Mononuclear cell (primary cell): ENCODE results near the gene LBX1. TPM values are rescaled to one million over a fixed set of nuclear protein-coding genes. Genes with fewer than 3 reads are reported as not detected.

Experiments
- H3K27me3 ChIP-seq: 2 replicates; pipeline ENCODE4 v1.6.0; 2011; ENCODE audit warnings: low read length, control low read depth; ENCODE audit not compliant: insufficient read depth
- H3K4me1 ChIP-seq: 2 replicates; pipeline ENCODE4 v1.5.1; 2011; ENCODE audit warnings: mild to moderate bottlenecking, low read length, control low read depth; ENCODE audit not compliant: insufficient read depth
- H3K4me3 ChIP-seq: 2 replicates; pipeline ENCODE4 v1.5.1; 2011; ENCODE audit warnings: mild to moderate bottlenecking, low read length, moderate library complexity
- H3K9me3 ChIP-seq: 2 replicates; pipeline ENCODE4 v1.5.1; 2011; ENCODE audit warnings: low read depth, mild to moderate bottlenecking, control low read depth, low read length
- total RNA-seq: library from RNA; depleted of rRNA; stranded (reverse); fragments of >200 nt; gene quantifications from one replicate; pipeline ENCODE4 v1.2.3, GENCODE V29; 2012

LBX1 gene
- total RNA-seq, 1 donor: not detected

DNA sequence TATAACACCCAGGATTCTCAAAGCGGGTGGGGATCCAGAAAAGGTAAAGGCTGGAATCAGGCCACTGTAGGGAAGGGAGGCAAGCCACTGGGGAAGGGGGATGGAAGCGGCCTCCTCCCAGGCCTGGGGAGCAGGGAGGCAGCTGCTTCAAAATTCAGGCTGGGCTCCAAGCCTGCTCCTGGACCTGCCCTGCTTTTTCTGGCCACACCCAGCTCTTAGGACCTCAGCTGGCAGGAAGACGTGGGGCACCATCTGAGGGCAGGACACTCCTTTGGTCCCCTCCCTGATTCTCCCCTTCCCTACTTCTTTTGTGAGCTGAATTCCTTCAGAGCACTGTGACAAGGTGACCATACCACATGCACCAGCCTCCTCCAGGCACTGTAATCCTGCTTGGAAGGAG is 4.6 kb upstream of the LBX1 start:
- no peaks in the 10 kb centered on the region for H3K9me3 ChIP-seq

DNA sequence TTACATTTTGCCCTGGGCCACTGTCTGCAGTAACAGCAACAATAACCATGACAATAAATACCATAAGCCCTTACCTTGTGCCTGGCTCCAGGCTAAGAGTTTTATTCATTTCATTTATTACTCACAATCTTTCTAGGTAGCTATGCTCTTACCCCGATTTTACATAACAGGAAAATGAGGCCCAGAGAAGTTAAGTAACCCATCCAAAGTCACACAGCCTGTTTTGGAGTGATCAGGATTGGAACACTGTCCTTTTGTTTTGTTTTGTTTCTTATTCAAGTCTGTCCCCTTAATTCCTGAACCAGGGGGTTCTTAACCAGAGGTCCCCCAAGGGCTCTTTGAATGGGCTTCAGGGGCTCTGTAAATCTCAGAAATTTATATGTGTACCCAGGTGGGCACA is 4.2 kb upstream of the LBX1 start:
- Histone ChIP-seq H3K9me3 (no peaks in the 10 kb centered on the region), H3K27me3 (peaks cover 94% of the 10 kb centered on the region), H3K4me3 (no peak overlapping the region), H3K4me1 (peaks cover 17% of the 10 kb centered on the region)

More for the DNA sequence above, 4.6 kb upstream of the LBX1 start:
- Histone ChIP-seq H3K27me3 (peaks cover 97% of the 10 kb centered on the region), H3K4me3 (no peak overlapping the region), H3K4me1 (peaks cover 16% of the 10 kb centered on the region)

DNA sequence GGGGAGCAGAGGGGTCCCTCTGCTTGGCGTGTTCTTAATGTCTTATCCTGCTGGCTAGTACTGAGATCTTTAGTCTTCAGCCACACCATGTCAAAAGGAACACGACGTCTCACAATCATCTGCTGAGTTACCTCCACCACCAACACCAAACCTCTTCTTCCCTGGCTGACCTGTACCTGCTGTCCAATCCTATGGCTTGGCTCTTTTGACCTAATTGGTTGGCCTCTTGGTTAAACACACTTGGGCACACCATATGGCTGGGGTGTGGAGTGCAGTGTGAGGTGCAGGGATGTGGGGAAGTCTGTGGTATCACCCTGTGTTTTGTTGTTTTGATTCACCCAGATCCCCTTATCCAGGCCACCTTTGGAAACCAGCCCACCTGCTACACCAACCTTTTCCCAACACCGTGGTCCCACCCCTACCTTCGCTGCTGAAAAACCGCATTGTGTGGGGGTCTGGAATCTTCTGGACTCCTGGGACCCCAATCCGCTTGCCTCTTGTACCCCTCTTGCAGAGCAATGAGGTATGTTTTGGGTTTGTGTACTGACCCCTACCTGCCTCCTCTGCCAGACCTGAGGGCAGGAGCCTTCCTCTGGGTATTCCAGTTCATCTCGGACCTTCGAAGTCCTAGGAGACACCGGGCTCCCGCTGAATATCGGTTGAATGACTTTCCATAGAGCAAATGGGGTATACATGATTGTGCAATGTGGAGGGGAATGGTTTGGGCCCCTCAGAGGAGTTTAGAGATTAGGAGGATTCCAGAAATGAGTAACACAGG is 2.8 kb upstream of the LBX1 start:
- H3K4me3 ChIP-seq: no peak overlapping the region
- peaks cover 20% of the 10 kb centered on the region for H3K4me1 ChIP-seq
- peaks cover 94% of the 10 kb centered on the region for H3K27me3 ChIP-seq
- H3K9me3 ChIP-seq: no peaks in the 10 kb centered on the region

DNA sequence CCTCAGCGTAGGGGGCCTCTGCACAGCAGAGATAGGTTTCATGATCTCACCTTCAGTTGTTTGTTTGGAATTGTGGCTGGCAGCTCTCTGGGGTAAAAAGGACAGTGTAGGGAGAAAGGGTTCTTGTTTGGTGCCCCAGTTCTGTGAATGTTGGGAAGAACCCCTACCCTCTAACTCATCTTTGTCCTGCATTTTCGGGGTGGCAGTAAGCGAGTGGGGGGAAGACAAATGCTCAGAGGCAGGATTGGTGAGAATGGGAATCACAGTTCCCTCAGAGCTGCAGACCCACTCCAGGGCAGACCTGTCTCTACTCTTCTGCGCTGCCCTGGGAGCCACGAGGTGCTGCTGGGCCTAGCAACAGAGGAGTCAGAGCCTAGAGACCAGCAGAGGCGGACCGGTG is 1.8 kb upstream of the LBX1 start:
- H3K9me3 ChIP-seq: no peaks in the 10 kb centered on the region
- H3K4me1 ChIP-seq: peaks cover 28% of the 10 kb centered on the region
- H3K27me3 ChIP-seq: peaks cover 94% of the 10 kb centered on the region
- H3K4me3 ChIP-seq: no peak overlapping the region

DNA sequence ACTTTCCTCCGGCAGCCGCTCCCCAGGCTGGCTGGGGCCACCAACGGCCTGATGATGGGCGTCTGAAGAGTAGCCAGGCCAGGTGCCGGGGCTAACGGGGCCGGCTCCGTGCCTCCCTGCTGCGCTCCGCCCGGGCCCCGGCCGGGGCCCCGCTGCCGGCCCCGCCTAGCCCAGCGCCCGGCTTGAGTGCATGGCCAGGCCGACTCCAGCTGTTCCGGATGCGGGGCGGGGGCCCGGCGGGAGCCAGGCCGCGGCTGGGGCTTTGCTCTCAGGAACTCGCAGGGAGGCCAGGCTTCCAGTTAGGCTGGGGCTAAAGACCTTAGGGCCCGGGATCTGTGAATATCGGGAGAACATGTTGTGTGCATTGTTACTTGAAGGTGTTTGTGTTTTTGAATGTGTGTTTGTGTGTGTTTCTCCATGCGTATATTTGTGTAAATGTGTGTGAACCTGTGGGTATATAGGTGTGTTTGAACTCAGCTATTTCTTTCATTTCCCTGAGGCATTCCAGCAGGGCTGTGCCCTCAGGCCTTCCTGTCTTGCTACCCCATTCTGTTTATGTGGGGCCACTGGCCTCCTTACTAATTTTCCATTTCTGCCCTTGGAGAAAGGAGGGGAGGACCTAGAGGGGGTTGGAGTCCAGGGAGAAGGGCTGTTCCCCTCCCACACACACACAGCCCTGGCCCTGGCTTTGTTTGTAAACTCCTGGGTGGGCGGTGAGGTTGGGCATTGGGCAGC is 1.1 kb upstream of the LBX1 start:
- no peak overlapping the region for H3K4me3 ChIP-seq
- H3K27me3 ChIP-seq: peaks cover 94% of the 10 kb centered on the region
- H3K4me1 ChIP-seq: peaks cover 35% of the 10 kb centered on the region
- no peaks in the 10 kb centered on the region for H3K9me3 ChIP-seq

DNA sequence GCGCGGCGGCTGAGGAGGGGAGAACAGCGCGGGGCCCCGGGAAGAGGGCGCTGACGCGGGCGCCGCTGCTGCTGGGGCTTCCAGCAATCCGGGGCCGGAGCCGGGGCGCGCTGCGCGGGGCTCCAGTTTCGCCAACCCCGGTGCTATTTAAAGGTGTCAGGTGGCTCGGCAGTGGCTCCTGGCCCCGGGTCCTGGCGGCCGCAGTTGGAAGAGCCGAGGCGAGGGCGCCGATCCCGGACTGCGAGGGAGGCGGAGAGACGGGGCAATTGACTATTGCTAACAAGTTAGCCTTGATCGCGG is 347 bp downstream of the LBX1 start:
- no peaks in the 10 kb centered on the region for H3K9me3 ChIP-seq
- H3K27me3 ChIP-seq: peaks cover 88% of the 10 kb centered on the region
- H3K4me1 ChIP-seq: peaks cover 43% of the 10 kb centered on the region
- H3K4me3 ChIP-seq: no peak overlapping the region

DNA sequence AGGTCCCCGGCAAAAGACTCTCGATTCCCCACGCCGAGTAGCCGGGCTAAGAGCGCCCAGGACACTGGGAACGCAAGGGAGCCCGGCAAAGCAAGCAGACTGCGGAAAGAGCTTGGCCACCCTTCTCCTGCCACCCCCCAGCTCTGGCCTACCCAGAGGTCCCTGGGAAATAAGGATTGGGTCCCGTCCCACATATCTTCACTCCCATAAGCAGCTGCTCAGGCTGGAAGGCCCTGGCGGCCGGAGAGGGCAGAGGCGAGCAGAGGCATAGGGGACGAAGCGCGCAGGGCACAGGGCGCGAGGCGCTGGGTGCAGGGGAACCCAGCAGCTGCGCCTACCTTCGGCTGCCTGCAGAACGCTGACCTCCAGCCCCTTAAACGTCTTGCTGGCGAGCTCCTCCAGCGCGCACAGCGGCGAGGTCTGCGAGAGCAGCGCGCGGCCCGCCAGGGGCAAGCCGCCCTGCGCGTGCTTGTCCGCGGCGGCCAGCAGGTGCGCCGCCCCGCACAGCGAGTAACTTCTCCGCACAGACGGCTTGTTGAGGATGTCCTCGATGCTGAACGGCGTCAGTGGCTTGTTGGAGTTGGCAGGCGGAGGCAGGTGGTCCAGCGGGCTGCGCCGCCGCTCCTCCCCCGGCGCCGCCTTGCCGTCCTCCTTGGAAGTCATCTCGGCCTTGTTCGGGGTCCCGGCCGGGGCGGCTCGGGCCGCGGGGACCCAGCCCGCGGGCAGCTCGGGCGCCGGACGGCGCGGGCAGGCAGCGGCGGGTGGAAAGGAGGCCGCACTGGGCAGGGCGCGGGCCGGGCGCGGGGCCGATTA is 904 bp downstream of the LBX1 start:
- peaks cover 88% of the 10 kb centered on the region for H3K27me3 ChIP-seq
- H3K9me3 ChIP-seq: no peaks in the 10 kb centered on the region
- H3K4me3 ChIP-seq: no peak overlapping the region
- H3K4me1 ChIP-seq: peaks cover 48% of the 10 kb centered on the region

DNA sequence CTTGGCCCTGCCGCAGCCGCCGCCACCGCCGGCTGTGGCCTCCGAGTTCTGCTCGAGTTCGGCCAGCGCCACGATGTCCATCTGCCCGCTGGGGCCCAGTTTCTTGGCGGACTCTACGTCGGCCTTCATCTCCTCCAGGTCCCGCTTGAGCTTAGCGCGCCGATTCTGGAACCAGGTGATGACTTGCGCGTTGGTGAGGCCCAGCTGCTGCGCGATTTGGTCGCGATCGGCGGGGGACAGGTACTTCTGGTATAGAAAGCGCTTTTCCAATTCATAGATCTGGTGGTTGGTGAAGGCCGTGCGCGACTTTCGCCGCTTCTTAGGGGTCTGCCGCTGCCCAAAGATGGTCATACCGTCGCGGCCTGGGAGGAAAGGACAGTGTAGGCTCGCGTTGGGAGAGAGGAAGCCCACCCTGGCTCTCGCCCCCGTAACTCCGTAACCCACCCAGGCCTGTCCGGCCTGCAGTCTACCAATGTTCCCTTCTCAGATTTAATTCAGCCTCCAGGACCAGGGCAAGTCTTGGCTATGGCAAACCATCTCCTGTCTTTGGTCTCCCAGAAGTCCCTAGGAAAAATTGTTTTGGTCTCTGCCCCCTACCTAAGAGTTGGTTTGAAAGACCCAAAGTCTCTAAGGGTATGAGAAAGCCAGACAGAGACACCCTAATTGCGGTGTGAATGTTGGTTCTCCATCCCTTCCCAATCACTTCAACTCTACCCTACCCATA is 1.7 kb downstream of the LBX1 start:
- Histone ChIP-seq H3K4me1 (peaks cover 56% of the 10 kb centered on the region), H3K27me3 (peaks cover 88% of the 10 kb centered on the region), H3K9me3 (no peaks in the 10 kb centered on the region), H3K4me3 (no peak overlapping the region)

DNA sequence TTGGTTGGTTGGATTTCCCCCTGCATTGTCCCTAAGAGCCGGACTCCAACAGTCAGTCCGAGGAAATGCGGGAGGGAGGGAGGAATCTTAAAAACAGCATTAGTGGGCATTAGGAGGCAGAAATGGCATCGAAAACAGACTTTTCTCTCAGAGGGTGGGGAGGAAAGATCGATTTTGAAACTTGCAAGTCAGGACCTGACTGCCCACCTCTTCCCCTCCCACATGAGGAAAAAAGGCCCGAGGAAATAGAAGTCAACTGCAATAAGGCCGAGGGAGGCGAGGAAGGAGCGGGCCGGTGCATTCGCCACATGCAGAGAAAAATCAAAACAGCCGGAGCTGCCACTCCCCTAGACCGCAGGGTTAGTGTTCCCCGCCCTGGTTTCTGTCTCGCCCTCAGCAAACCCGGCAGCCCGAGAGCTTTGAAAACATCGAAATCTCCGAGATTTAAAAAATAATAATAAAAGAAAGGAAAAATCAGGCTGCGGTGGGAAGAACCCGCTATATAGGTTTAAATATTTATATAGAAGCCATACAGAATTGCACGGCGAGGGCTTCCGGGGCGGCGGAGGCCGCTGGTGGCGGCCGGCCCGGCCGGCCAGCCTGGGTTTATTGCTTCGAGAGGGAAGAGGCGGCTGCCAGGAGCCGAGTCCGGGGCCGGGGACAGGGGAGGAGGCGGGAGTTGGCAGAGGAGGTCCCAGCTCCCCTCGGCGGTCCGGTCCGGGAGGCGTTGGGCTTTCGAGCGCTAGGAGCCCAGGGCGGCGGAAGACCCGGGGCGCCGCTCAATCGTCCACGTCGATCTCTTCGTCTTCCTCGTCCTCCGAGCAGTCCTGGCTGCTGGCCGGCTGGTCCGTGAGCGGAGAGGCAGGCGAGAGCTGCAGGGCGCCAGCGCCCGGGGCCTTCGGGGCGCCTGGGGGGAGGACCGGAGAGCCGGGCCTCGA is 2.5 kb downstream of the LBX1 start:
- Histone ChIP-seq H3K4me1 (peaks cover 56% of the 10 kb centered on the region), H3K9me3 (no peaks in the 10 kb centered on the region), H3K4me3 (peak overlapping the region; percentile 10), H3K27me3 (peaks cover 88% of the 10 kb centered on the region)

DNA sequence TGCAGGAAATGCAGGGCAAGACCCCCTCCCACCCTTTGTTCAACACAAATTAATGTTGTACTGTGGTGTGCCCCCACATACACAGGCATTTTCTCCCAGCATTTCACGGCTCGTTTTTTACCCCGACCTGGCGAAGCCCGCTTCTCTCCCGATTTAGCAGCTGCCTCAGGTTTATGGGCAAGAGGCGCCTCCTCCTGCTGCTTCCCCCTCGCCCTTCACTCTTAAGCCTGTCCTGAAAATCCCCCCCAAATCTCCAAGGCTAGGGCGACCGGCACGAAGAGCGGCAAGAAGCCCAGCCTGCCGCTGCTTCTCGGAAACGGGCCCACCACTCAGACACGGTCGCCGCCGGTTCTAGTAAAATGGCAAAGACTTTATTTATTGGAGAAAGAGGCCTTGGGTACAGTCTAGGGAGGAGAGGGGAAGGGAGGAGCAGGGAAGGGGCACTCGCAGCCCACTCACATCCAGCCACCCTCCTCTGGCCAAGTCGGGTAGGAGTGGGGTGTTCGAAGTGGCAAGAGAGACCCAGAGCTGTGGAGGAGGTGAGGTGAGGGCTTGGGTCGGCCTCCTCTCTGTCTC is 3.3 kb downstream of the LBX1 start:
- H3K27me3 ChIP-seq: peaks cover 88% of the 10 kb centered on the region
- H3K9me3 ChIP-seq: no peaks in the 10 kb centered on the region
- no peak overlapping the region for H3K4me3 ChIP-seq
- H3K4me1 ChIP-seq: peaks cover 56% of the 10 kb centered on the region

DNA sequence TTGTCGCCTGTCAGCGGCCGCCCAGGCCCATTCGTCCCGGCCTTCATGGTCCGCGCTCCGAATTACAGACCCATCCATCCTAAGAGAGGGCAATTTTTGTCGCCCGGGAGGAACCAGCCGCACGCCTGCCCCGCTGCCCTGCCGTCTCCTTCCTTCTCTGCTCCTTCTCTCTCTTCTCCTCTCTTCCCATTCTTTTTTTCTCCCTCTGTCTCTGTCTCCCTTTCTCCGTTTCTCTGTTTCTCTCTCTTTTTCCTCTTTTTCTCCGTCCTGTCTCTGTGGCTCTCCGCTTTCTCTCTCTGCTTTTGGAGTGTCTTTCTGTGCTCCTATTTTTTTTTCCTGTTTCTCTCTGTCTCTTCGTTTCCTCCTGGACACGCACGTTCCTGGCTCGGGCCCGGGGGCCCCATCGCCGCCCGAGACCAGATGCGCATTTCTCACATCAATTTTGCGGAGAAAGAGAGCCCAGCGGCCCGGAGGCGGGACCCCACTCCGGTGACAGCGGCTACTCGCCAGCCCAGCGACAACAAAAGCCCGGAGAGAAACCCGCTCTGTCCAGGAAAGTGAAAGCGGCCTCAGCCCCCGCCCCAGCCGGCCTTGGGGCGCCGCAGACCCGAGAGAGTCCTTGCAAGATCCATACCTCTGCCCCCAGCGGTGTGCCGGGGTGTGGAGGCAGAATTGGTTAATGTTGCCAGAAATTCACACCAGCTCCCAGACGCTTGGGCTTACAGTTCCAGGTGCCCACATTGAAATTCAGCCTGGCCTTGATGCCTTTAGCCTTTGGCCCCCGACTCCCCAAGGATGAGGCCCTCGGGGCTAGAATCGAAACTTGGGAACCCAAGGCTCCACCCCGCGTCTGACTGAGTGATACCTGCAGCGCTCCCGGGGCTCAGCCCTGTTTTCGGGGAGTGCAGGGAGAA is 4.1 kb downstream of the LBX1 start:
- Histone ChIP-seq H3K4me3 (no peak overlapping the region), H3K27me3 (peaks cover 88% of the 10 kb centered on the region), H3K9me3 (no peaks in the 10 kb centered on the region), H3K4me1 (peaks cover 56% of the 10 kb centered on the region)

DNA sequence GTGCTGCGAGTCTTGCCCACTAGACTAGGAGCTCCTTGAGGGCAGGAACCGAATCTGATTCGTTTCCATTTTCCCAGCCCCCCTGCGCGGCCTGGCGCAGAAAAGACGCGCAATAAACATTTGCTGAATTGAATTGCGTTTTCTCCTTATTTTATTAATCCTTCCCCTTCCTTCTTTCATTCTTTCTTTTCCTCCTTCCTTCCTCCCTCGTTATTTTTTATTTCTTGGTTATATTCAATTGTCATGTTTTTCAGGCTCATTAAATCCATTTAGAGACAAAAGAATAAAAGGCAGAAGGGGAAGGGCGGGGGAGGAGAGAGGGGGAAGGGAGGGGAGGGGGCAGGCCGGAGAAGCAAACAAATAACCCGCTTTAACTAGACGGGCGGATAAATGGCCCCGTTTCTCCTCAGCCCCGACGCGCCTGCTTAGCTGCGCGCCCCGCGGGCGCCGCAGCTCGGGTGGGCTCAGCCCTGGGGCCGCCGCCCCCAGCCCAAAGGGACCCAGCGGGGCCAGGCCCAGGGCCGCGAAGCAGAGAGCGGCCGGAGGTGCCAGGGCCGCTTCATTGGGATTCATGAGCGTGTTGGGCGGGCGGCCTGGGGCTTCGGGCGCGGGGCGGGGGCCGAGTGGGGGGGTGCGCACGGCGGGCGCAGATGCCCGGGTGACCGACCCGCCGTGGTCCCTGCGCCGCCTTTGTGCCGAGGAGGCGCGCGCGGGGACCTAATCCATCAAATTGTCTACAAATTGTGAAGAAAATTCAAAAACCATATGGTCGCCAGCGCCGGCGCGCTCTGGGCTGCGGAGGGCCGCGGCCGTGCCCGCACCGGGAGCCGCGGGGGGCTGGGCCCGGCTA is 5.0 kb downstream of the LBX1 start:
- Histone ChIP-seq H3K27me3 (peaks cover 90% of the 10 kb centered on the region), H3K9me3 (no peaks in the 10 kb centered on the region), H3K4me3 (no peak overlapping the region), H3K4me1 (peaks cover 52% of the 10 kb centered on the region)
